ENCODE data around the gene RAB44.

- TF ChIP-seq E2F1 (CRISPR knock-in tag; IDR thresholded peaks at IDR 0.05) = no peak
- TF ChIP-seq CTCF (IDR thresholded peaks at IDR 0.05) = no peak
- TF ChIP-seq CREM (CRISPR knock-in tag; IDR thresholded peaks at IDR 0.05) = no peak
- no peak for TF ChIP-seq TCF7 (CRISPR knock-in tag; IDR thresholded peaks at IDR 0.05; ENCODE audit: low read depth)
- no peak for TF ChIP-seq ETV6 (CRISPR knock-in tag; IDR thresholded peaks at IDR 0.05)
- TF ChIP-seq KAT7 (CRISPR knock-in tag; IDR thresholded peaks at IDR 0.05; ENCODE audit: borderline replicate concordance) = no peak
- no peak for TF ChIP-seq ELF4 (CRISPR knock-in tag; IDR thresholded peaks at IDR 0.05; ENCODE audit: low read depth)
- TF ChIP-seq ATF1 (CRISPR knock-in tag; IDR thresholded peaks at IDR 0.05) = no peak
- no peak for TF ChIP-seq TEAD4 (CRISPR knock-in tag; IDR thresholded peaks at IDR 0.05)
- no peak for TF ChIP-seq ERG (CRISPR knock-in tag; IDR thresholded peaks at IDR 0.05)
These were observed 48.5 kb upstream of the RAB44 start for GRCh38 chr6:36649086-36649485.

Measured in WTC11 (cell line).